ENCODE data around the gene CCP110. TPM values are rescaled to one million over a fixed set of nuclear protein-coding genes. Genes with fewer than 3 reads are reported as not detected.

The CCP110 gene
- total RNA-seq, 2 experiments from 2014 or later, result 22.6 to 38.4 TPM

DNA sequence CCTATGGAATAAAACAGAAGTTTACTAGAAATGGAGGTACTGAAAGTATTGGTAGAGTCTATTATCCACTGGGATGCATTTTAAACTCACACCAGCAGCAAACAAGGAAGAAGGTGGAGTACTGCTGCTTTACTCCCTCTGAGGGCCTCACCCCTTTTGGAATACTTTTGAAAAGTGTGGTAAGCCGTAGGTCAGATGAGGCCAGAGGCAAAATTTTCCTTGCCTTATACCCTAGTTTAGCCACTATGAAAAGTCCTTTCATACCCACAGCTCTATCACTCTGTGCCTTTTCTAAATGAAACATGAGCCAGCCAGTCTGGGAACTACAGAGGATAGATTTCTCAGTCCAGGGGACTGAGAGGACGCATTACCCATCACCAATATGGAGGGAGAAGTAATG lies 15.9 kb upstream of the CCP110 start:
- BruUV-seq (replicated peaks), result no TSS peak
- H3K27ac ChIP-seq (ENCODE audit: low read depth, low read length, poor library complexity, severe bottlenecking), result no peak overlapping the region
- TF ChIP-seq EZH2phosphoT487 (IDR thresholded peaks at IDR 0.05; ENCODE audit: borderline replicate concordance, low read depth, low read length) (no peak), CTCF (conservative IDR thresholded peaks at IDR 0.05; ENCODE audit: low read length) (no peak)
- intact Hi-C loops (cut with micrococcal nuclease; ENCODE audit: unreplicated experiment), result no loop called here
- no peak overlapping the region for H2AFZ ChIP-seq (ENCODE audit: low read length)
- no peaks in the 10 kb centered on the region for H3K9me3 ChIP-seq (ENCODE audit: low read length)
- H3K36me3 ChIP-seq (ENCODE audit: insufficient read depth, low read length), result peaks cover 99% of the 10 kb centered on the region
- H3K4me2 ChIP-seq (ENCODE audit: low read length), result no peak overlapping the region
- ChIA-PET CTCF (ENCODE audit: unreplicated experiment) (no interaction called here), POLR2A (no interaction called here)
- no peaks in the 10 kb centered on the region for H3K9me2 ChIP-seq (ENCODE audit: insufficient read depth, low read length)
- no peak overlapping the region for H3K4me3 ChIP-seq (ENCODE audit: low read depth, low read length, poor library complexity, severe bottlenecking)
- H3K79me2 ChIP-seq (ENCODE audit: insufficient read depth, low read depth, low read length), result no peaks in the 10 kb centered on the region
- no peaks in the 10 kb centered on the region for H4K20me1 ChIP-seq (ENCODE audit: insufficient read depth, low read length)
- H3K4me1 ChIP-seq (ENCODE audit: insufficient read depth, low read length, poor library complexity, severe bottlenecking), result no peaks in the 10 kb centered on the region
- DNase-seq (ENCODE audit: low spot score), result no peak

- Histone ChIP-seq H3K36me3 (ENCODE audit: insufficient read depth, low read length) (peaks cover 99% of the 10 kb centered on the region), H3K27ac (ENCODE audit: low read depth, low read length, poor library complexity, severe bottlenecking) (no peak overlapping the region), H2AFZ (ENCODE audit: low read length) (no peak overlapping the region), H3K4me3 (ENCODE audit: low read depth, low read length, poor library complexity, severe bottlenecking) (no peak overlapping the region), H3K4me2 (ENCODE audit: low read length) (no peak overlapping the region), H4K20me1 (ENCODE audit: insufficient read depth, low read length) (no peaks in the 10 kb centered on the region), H3K79me2 (ENCODE audit: insufficient read depth, low read depth, low read length) (no peaks in the 10 kb centered on the region; the same call in 1 of the 2 replicates), H3K9me2 (ENCODE audit: insufficient read depth, low read length) (no peaks in the 10 kb centered on the region), H3K9me3 (ENCODE audit: low read length) (no peaks in the 10 kb centered on the region), H3K4me1 (ENCODE audit: insufficient read depth, low read length, poor library complexity, severe bottlenecking) (no peaks in the 10 kb centered on the region)
- no TSS peak for BruUV-seq (replicated peaks)
- no peak for DNase-seq (ENCODE audit: low spot score)
- CTCF ChIA-PET (ENCODE audit: unreplicated experiment), result no interaction called here
- no peak for TF ChIP-seq CTCF (conservative IDR thresholded peaks at IDR 0.05; ENCODE audit: low read length)
- TF ChIP-seq EZH2phosphoT487 (IDR thresholded peaks at IDR 0.05; ENCODE audit: borderline replicate concordance, low read depth, low read length), result no peak
- intact Hi-C loops (cut with micrococcal nuclease; ENCODE audit: unreplicated experiment), result no loop called here
- POLR2A ChIA-PET, result interaction anchor here (0.6 kb wide), 1 partner anchor 19 kb away, joined by 3 read pairs; no protein-coding TSS in a partner anchor
Observed at GRCh38 chr16:19512297-19512696, 11.4 kb upstream of the CCP110 start.

DNA sequence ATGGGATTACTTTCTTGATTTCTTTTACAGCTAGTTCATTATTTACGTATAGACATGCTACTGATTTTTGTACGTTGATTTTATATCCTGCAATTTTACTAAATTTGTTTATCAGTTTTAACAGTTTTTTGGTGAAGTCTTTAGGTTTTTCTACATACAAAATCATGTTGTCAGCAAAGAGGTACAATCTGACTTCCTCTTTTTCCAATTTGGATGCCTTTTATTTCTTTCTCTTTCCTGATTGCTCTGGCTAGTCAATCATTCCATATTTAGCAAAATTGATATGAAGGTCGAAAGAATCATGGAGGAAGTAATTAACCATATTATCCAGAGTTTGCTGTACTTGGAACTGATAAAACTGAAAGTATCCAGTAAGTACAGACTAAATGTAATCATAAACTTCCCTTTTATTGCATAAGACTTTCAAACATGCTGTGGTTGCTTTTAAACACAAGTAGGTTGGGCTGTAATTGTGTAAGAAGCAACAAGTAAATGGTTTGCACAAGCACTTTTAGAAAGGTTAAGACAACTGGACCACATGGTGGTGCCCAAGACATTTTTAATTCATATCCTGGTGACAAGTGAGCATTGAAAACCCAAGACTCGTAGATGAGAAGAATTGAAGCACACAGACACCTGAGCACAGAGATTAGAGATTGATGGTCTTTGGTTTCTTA lies 10.2 kb upstream of the CCP110 start:
- peaks cover 9% of the 10 kb centered on the region; the same call in 1 of the 2 replicates for H3K79me2 ChIP-seq (ENCODE audit: insufficient read depth, low read depth, low read length)
- no peak overlapping the region for H3K27ac ChIP-seq (ENCODE audit: low read depth, low read length, poor library complexity, severe bottlenecking)
- H3K4me3 ChIP-seq (ENCODE audit: low read depth, low read length, poor library complexity, severe bottlenecking), result no peak overlapping the region

More for the DNA sequence above, 10.2 kb upstream of the CCP110 start:
- DNase-seq (ENCODE audit: low spot score), result no peak
- POLR2A ChIA-PET, result interaction anchor here (0.9 kb wide), 1 partner anchor 11 kb away, joined by 3 read pairs; no protein-coding TSS in a partner anchor
- no peaks in the 10 kb centered on the region for H3K9me3 ChIP-seq (ENCODE audit: low read length)
- H3K9me2 ChIP-seq (ENCODE audit: insufficient read depth, low read length), result no peaks in the 10 kb centered on the region
- H3K36me3 ChIP-seq (ENCODE audit: insufficient read depth, low read length), result peaks cover 91% of the 10 kb centered on the region
- H2AFZ ChIP-seq (ENCODE audit: low read length), result no peak overlapping the region
- no TSS peak for BruUV-seq (replicated peaks)
- CTCF ChIA-PET (ENCODE audit: unreplicated experiment), result interaction anchor here (0.6 kb wide), 1 partner anchor 378 kb away, joined by 3 read pairs; no protein-coding TSS in a partner anchor
- intact Hi-C loops (cut with micrococcal nuclease; ENCODE audit: unreplicated experiment), result no loop called here
- no peak overlapping the region for H3K4me2 ChIP-seq (ENCODE audit: low read length)
- H4K20me1 ChIP-seq (ENCODE audit: insufficient read depth, low read length), result no peaks in the 10 kb centered on the region
- no peaks in the 10 kb centered on the region for H3K4me1 ChIP-seq (ENCODE audit: insufficient read depth, low read length, poor library complexity, severe bottlenecking)
- TF ChIP-seq EZH2phosphoT487 (IDR thresholded peaks at IDR 0.05; ENCODE audit: borderline replicate concordance, low read depth, low read length), result no peak
- TF ChIP-seq CTCF (conservative IDR thresholded peaks at IDR 0.05; ENCODE audit: low read length), result no peak

Data from OCI-LY7 (cell line).